ENCODE data around the gene PCBP3.

Gene PCBP3

GRCh38 chr21:45910548-45911221, 267.2 kb downstream of the PCBP3 start:
- no peak for DNase-seq (ENCODE audit: low read depth)

GRCh38 chr21:45911806-45912325, 268.3 kb downstream of the PCBP3 start:
- no peak for DNase-seq (ENCODE audit: low read depth)

- no peak for DNase-seq (ENCODE audit: low read depth)
Measured at GRCh38 chr21:45912611-45913417, 269.3 kb downstream of the PCBP3 start.

GRCh38 chr21:45913418-45913765, 269.9 kb downstream of the PCBP3 start:
- no peak for DNase-seq (ENCODE audit: low read depth)

GRCh38 chr21:45913886-45914285, 270.4 kb downstream of the PCBP3 start:
- no peak for DNase-seq (ENCODE audit: low read depth)

- DNase-seq (ENCODE audit: low read depth): no peak
Measured at GRCh38 chr21:45914321-45914845, 270.9 kb downstream of the PCBP3 start.

- DNase-seq (ENCODE audit: low read depth): no peak
Measured at GRCh38 chr21:45916011-45916840, 272.7 kb downstream of the PCBP3 start.

- no peak for DNase-seq (ENCODE audit: low read depth)
Measured at GRCh38 chr21:45917241-45917640, 273.7 kb downstream of the PCBP3 start.

GRCh38 chr21:45918011-45918410, 274.5 kb downstream of the PCBP3 start:
- DNase-seq (ENCODE audit: low read depth): no peak

- no peak for DNase-seq (ENCODE audit: low read depth)
Measured at GRCh38 chr21:45918835-45919447, 275.4 kb downstream of the PCBP3 start.

GRCh38 chr21:45919593-45919992, 276.1 kb downstream of the PCBP3 start:
- no peak for DNase-seq (ENCODE audit: low read depth)

- no peak for DNase-seq (ENCODE audit: low read depth)
Measured at GRCh38 chr21:45920824-45921600, 277.5 kb downstream of the PCBP3 start.

GRCh38 chr21:45921917-45922316, 278.4 kb downstream of the PCBP3 start:
- no peak for DNase-seq (ENCODE audit: low read depth)

GRCh38 chr21:45922648-45923047, 279.1 kb downstream of the PCBP3 start:
- DNase-seq (ENCODE audit: low read depth): no peak

- DNase-seq (ENCODE audit: low read depth): peak; percentile 46
Measured at GRCh38 chr21:45923146-45923545, 279.6 kb downstream of the PCBP3 start.

- no peak for DNase-seq (ENCODE audit: low read depth)
Measured at GRCh38 chr21:45926281-45926680, 282.8 kb downstream of the PCBP3 start.

- DNase-seq (ENCODE audit: low read depth): no peak
Measured at GRCh38 chr21:45927032-45927431, 283.5 kb downstream of the PCBP3 start.

GRCh38 chr21:45927851-45928850, 284.6 kb downstream of the PCBP3 start:
- no peak for DNase-seq (ENCODE audit: low read depth)

- no peak for DNase-seq (ENCODE audit: low read depth)
Measured at GRCh38 chr21:45929449-45929848, 285.9 kb downstream of the PCBP3 start.
